ENCODE measurements around the gene NXPH3. TPM values are rescaled to one million over a fixed set of nuclear protein-coding genes. Genes with fewer than 3 reads are reported as not detected.

Gene NXPH3
- total RNA-seq, 1 donor from 2014 or later: 4.0 TPM

- H3K27me3 ChIP-seq (ENCODE audit: low read depth): peaks cover 25% of the 10 kb centered on the region
- H3K4me1 ChIP-seq: peaks cover 9% of the 10 kb centered on the region
- TF ChIP-seq, protein P1, sequence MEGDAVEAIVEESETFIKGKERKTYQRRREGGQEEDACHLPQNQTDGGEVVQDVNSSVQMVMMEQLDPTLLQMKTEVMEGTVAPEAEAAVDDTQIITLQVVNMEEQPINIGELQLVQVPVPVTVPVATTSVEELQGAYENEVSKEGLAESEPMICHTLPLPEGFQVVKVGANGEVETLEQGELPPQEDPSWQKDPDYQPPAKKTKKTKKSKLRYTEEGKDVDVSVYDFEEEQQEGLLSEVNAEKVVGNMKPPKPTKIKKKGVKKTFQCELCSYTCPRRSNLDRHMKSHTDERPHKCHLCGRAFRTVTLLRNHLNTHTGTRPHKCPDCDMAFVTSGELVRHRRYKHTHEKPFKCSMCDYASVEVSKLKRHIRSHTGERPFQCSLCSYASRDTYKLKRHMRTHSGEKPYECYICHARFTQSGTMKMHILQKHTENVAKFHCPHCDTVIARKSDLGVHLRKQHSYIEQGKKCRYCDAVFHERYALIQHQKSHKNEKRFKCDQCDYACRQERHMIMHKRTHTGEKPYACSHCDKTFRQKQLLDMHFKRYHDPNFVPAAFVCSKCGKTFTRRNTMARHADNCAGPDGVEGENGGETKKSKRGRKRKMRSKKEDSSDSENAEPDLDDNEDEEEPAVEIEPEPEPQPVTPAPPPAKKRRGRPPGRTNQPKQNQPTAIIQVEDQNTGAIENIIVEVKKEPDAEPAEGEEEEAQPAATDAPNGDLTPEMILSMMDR (IDR thresholded peaks at IDR 0.05; ENCODE audit: borderline replicate concordance): no peak
- no peak for DNase-seq
- H3K36me3 ChIP-seq: no peaks in the 10 kb centered on the region
- H3K9me3 ChIP-seq (replicated peaks): no peaks in the 10 kb centered on the region
- intact Hi-C loops (cut with micrococcal nuclease): no loop called here
- no peak overlapping the region for H3K27ac ChIP-seq (replicated peaks)
- H3K4me3 ChIP-seq: no peak overlapping the region
These were observed 23.5 kb upstream of the NXPH3 start for GRCh38 chr17:49552070-49552751.

DNA sequence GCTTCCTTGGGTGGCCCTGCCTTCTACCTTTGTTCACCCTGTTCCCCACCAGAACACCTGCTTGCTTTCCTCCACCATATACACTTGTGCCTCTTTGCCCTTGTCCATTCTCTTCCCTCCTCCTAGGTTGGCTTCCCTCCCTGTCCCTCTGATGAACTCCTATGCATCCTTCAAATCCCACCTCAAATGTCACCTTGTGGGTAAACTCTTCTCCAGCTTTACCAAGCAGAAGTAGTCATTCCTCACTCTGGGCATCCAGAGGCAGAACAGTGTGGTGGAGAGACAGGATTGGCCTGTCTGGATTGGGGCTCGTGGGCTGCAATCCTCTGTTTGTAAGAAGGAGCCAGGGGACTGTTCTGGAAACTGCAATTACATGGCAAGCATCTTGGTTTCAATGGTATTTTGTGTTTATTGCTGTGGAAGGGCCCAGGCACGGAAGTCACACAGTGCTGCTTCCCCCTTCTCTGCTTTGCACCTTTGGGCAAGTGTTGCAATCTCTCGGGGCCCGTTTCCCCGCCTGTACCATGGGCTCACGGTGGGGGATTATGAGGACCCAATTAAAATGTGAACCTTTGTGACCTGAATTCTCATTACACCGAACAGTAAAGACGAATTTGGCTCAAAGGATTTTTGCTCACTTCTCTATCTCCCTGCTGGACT, 21.9 kb upstream of the NXPH3 start:
- H3K27ac ChIP-seq (replicated peaks): no peak overlapping the region
- intact Hi-C loops (cut with micrococcal nuclease): no loop called here
- H3K36me3 ChIP-seq: no peaks in the 10 kb centered on the region
- peaks cover 9% of the 10 kb centered on the region for H3K4me1 ChIP-seq
- TF ChIP-seq, protein P1 (IDR thresholded peaks at IDR 0.05; ENCODE audit: borderline replicate concordance): no peak
- H3K9me3 ChIP-seq (replicated peaks): no peaks in the 10 kb centered on the region
- no peak for DNase-seq
- H3K27me3 ChIP-seq (ENCODE audit: low read depth): peaks cover 9% of the 10 kb centered on the region
- no peak overlapping the region for H3K4me3 ChIP-seq

- TF ChIP-seq, protein P1 (IDR thresholded peaks at IDR 0.05; ENCODE audit: borderline replicate concordance): no peak
- no peak for DNase-seq
- Histone ChIP-seq H3K4me3 (no peak overlapping the region), H3K27me3 (ENCODE audit: low read depth) (no peaks in the 10 kb centered on the region), H3K27ac (replicated peaks) (no peak overlapping the region), H3K4me1 (peaks cover 9% of the 10 kb centered on the region), H3K36me3 (no peaks in the 10 kb centered on the region), H3K9me3 (replicated peaks) (no peaks in the 10 kb centered on the region)
- intact Hi-C loops (cut with micrococcal nuclease): loop anchor here (5.0 kb wide), 2 partner anchors 53 to 118 kb away; no protein-coding TSS in a partner anchor
These were observed 20.8 kb upstream of the NXPH3 start for GRCh38 chr17:49554694-49555494.

DNA sequence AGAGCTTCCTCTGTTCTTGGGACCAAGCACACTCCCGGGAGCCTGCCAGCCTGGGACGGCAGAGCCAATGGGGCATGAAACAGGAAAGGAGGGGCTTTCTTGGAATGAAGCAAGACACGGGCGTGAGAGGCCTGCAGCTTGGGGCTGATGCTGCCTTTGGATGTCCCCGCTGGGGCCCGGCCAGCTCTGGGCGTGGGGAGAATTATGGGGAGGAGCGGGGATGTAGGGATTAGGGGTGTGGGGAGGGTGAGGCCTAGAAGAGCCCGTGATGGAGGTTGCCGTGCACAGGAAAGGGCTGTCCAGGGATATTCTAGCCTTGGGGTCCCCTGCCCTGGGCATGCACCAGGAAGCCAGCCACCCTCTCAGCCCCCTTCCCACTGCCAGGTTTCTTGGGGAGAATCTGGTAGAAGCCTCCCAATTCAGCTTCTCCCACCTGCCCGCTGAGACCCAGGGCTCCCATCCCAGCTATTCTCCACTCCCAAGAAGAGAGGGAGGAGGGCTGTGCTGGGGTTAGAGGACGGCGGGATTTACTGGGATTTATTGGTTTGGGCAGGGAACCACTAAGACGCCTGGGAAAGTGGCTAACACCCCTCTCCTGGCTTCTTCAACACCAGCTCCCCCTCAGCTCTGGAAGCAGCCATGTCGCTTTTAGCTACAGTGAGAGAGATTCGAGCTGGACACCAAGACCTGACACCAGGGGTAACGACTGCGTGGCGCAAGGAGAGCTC, 20.0 kb upstream of the NXPH3 start:
- H3K27ac ChIP-seq (replicated peaks): no peak overlapping the region
- no peaks in the 10 kb centered on the region for H3K9me3 ChIP-seq (replicated peaks)
- TF ChIP-seq, protein P1 (IDR thresholded peaks at IDR 0.05; ENCODE audit: borderline replicate concordance): no peak
- no peaks in the 10 kb centered on the region for H3K36me3 ChIP-seq
- H3K4me1 ChIP-seq: peaks cover 9% of the 10 kb centered on the region
- DNase-seq: no peak
- intact Hi-C loops (cut with micrococcal nuclease): loop anchor here (5.0 kb wide), 2 partner anchors 53 to 118 kb away; no protein-coding TSS in a partner anchor
- H3K27me3 ChIP-seq (ENCODE audit: low read depth): no peaks in the 10 kb centered on the region
- H3K4me3 ChIP-seq: no peak overlapping the region

All from left ventricle myocardium inferior (tissue), 1 donor.